SK-N-SH (cell line): ENCODE results near the gene NRIP3. TPM values are rescaled to one million over a fixed set of nuclear protein-coding genes. Genes with fewer than 3 reads are reported as not detected.

Experiments used
- CTCF ChIA-PET: fragments of 300-600, 350-600 bp; formaldehyde crosslinking; extraction: SDS; loops from one replicate; lab custom pipeline; 2021; lab: Yijun Ruan, JAX
- POLR2A ChIA-PET: fragments of 350-600 bp; sonication (Branson Sonifier 250); formaldehyde crosslinking; extraction: SDS; loops from one replicate; lab custom pipeline; 2020; ENCODE audit warnings: antibody characterized with exemption, inconsistent platforms; lab: Yijun Ruan, JAX
- DNase-seq: peaks from one replicate; pipeline ENCODE4 v3.0.0; 2012
- H2AFZ ChIP-seq: fragments of 200-600 bp; sonication (generic); 2 replicates; pipeline ENCODE4 v1.8.1; 2016; ENCODE audit warnings: antibody characterized with exemption, mild to moderate bottlenecking, low read depth
- H3F3A ChIP-seq: fragments of 200-600 bp; sonication (generic); replicated peaks from 2 replicates; pipeline ENCODE3; 2016; ENCODE audit warnings: antibody characterized with exemption, mild to moderate bottlenecking; ENCODE audit not compliant: insufficient read depth
- H3K27ac ChIP-seq, 2 experiments: fragments of 200-500 bp in 1 of 2; fragments of 200-600 bp in 1 of 2; sonication (Bioruptor generic) in 1 of 2; sonication (generic), shearing (Covaris generic) in 1 of 2; 2 replicates each; pipeline versions ENCODE4 v1.5.1 to v1.6.1; 2014 to 2016; ENCODE audit warnings: low read depth in 2 of 2, inconsistent platforms in 1 of 2, low read length in 1 of 2, mild to moderate bottlenecking in 1 of 2, mixed read lengths in 1 of 2
- H3K27me3 ChIP-seq: fragments of 200-600 bp; sonication (generic), shearing (Covaris generic); 2 replicates; pipeline ENCODE4 v1.6.1; 2016; ENCODE audit warnings: mixed run types; ENCODE audit not compliant: insufficient read depth
- H3K36me3 ChIP-seq, 2 experiments: fragments of 200-500 bp in 1 of 2; fragments of 200-600 bp in 1 of 2; sonication (Bioruptor generic) in 1 of 2; sonication (generic) in 1 of 2; replicated peaks in 1 of 2; 2 replicates each; pipeline versions ENCODE3 to v1.5.1; 2014 to 2016; ENCODE audit warnings: low read length in 1 of 2, mild to moderate bottlenecking in 1 of 2; ENCODE audit not compliant: insufficient read depth in 2 of 2, control insufficient read depth in 1 of 2
- H3K4me1 ChIP-seq, 2 experiments: fragments of 200-500 bp in 1 of 2; fragments of 200-600 bp in 1 of 2; sonication (Bioruptor generic) in 1 of 2; sonication (generic), shearing (Covaris generic) in 1 of 2; 2 replicates each; pipeline versions ENCODE4 v1.5.1 to v1.6.1; 2014 to 2016; ENCODE audit warnings: low read depth in 1 of 2, low read length in 1 of 2, mixed run types in 1 of 2; ENCODE audit not compliant: insufficient read depth in 2 of 2, control insufficient read depth in 1 of 2
- H3K4me2 ChIP-seq: fragments of 200-600 bp; sonication (generic), shearing (Covaris generic); 2 replicates; pipeline ENCODE4 v1.6.1; 2017; ENCODE audit warnings: mixed run types
- H3K4me3 ChIP-seq, 2 experiments: fragments of 200-500 bp in 1 of 2; fragments of 200-600 bp in 1 of 2; sonication (Bioruptor generic) in 1 of 2; sonication (generic), shearing (Covaris generic) in 1 of 2; 2 replicates each; pipeline versions ENCODE4 v1.5.1 to v1.8.1; 2014 to 2016; ENCODE audit warnings: low read depth in 2 of 2, inconsistent platforms in 1 of 2, low read length in 1 of 2, mild to moderate bottlenecking in 1 of 2, mixed read lengths in 1 of 2, moderate library complexity in 1 of 2
- H3K79me2 ChIP-seq: fragments of 200-600 bp; sonication (generic); 2 replicates; pipeline ENCODE4 v1.8.1; 2017; ENCODE audit warnings: mild to moderate bottlenecking; ENCODE audit not compliant: insufficient read depth
- H3K9ac ChIP-seq: fragments of 200-600 bp; sonication (generic); 2 replicates; pipeline ENCODE4 v1.6.1; 2017; ENCODE audit warnings: mixed run types
- H3K9me2 ChIP-seq: fragments of 200-600 bp; sonication (generic); 2 replicates; pipeline ENCODE4 v1.6.1; 2017; ENCODE audit warnings: mixed run types
- H3K9me3 ChIP-seq: fragments of 200-600 bp; sonication (generic); 2 replicates; pipeline ENCODE4 v1.6.1; 2017; ENCODE audit warnings: mixed run types, mild to moderate bottlenecking, moderate library complexity
- H4K20me1 ChIP-seq: fragments of 200-600 bp; sonication (generic); 2 replicates; pipeline ENCODE4 v1.6.1; 2017; ENCODE audit warnings: mild to moderate bottlenecking, mixed run types; ENCODE audit not compliant: insufficient read depth
- CHD2 ChIP-seq: fragments of 150-350 bp; IDR thresholded peaks from 2 replicates; pipeline ENCODE4 v1.6.1; 2018; ENCODE audit warnings: low read length; ENCODE audit not compliant: partially characterized antibody
- ELF1 ChIP-seq: IDR thresholded peaks from 2 replicates; pipeline ENCODE4 v1.4.0; 2012
- EP300 ChIP-seq, 2 experiments: IDR thresholded peaks; 2 replicates each; pipeline versions ENCODE4 v1.4.0 to v1.6.1; 2012; ENCODE audit warnings: borderline replicate concordance in 1 of 2, low read depth in 1 of 2, low read length in 1 of 2
- EZH2phosphoT487 ChIP-seq: fragments of 200-600 bp; sonication (generic); IDR thresholded peaks from 2 replicates; pipeline ENCODE4 v1.6.1; 2017; ENCODE audit warnings: low read depth, mixed run types, mild to moderate bottlenecking, antibody characterized with exemption, moderate library complexity, borderline replicate concordance
- FOSL2 ChIP-seq: IDR thresholded peaks from 2 replicates; pipeline ENCODE4 v1.4.0; 2012; ENCODE audit warnings: low read depth, mild to moderate bottlenecking, moderate library complexity, borderline replicate concordance
- FOXJ3 ChIP-seq: sonication (generic); formaldehyde crosslinking; IDR thresholded peaks from 2 replicates; pipeline ENCODE4 v1.5.1; 2020; ENCODE audit warnings: mild to moderate bottlenecking, missing genetic modification reagents
- GATA2 ChIP-seq: sonication (generic); formaldehyde crosslinking; IDR thresholded peaks from 2 replicates; pipeline ENCODE4 v1.5.0; 2020; ENCODE audit warnings: mild to moderate bottlenecking, missing genetic modification reagents
- JUND ChIP-seq: IDR thresholded peaks from 2 replicates; pipeline ENCODE4 v1.4.0; 2012
- MAX ChIP-seq: IDR thresholded peaks from 2 replicates; pipeline ENCODE4 v1.4.0; 2012; ENCODE audit warnings: low read depth
- MEF2A ChIP-seq: IDR thresholded peaks from 2 replicates; pipeline ENCODE4 v1.4.0; 2012; ENCODE audit warnings: low read depth, borderline replicate concordance
- MXI1 ChIP-seq: IDR thresholded peaks from 2 replicates; pipeline ENCODE4 v1.6.1; 2012; ENCODE audit warnings: mild to moderate bottlenecking, low read depth, low read length, improper control_type of control experiment
- POLR2AphosphoS5 ChIP-seq: IDR thresholded peaks from 2 replicates; pipeline ENCODE4 v1.6.1; 2012; ENCODE audit warnings: low read depth, low read length
- SMC3 ChIP-seq: IDR thresholded peaks from 2 replicates; pipeline ENCODE4 v1.6.1; 2012; ENCODE audit warnings: low read depth, low read length, improper control_type of control experiment
- TAF1 ChIP-seq: IDR thresholded peaks from 2 replicates; pipeline ENCODE4 v1.6.1; 2012; ENCODE audit warnings: low read depth, mild to moderate bottlenecking, low read length, moderate library complexity, borderline replicate concordance
- TEAD4 ChIP-seq: IDR thresholded peaks from 2 replicates; pipeline ENCODE4 v1.4.0; 2012; ENCODE audit warnings: mild to moderate bottlenecking, borderline replicate concordance; ENCODE audit not compliant: insufficient read depth
- USF1 ChIP-seq: IDR thresholded peaks from 2 replicates; pipeline ENCODE4 v1.4.0; 2012; ENCODE audit warnings: low read depth, borderline replicate concordance
- WGBS: methylation state at CpG from one replicate; pipeline ENCODE4 v1.1.6; 2017; ENCODE audit warnings: low lambda C conversion rate; 5-methylcytosine and 5-hydroxymethylcytosine counted together
- polyA plus RNA-seq, 3 experiments: library from polyadenylated mRNA; depleted of rRNA; stranded (reverse); fragments of >200 nt; gene quantifications; 2 replicates each; pipeline ENCODE4 v1.2.3, GENCODE V29; 2012
- TF ChIP-seq, protein P1 (sequence below): IDR thresholded peaks from 2 replicates; pipeline ENCODE4; 2012
- TF ChIP-seq, protein P2 (sequence below): IDR thresholded peaks from 2 replicates; pipeline ENCODE4 v1.4.0; 2012; ENCODE audit warnings: low read depth, borderline replicate concordance
- TF ChIP-seq, protein P3 (sequence below): fragments of 150-350 bp; IDR thresholded peaks from 2 replicates; pipeline ENCODE4 v1.6.1; 2016; ENCODE audit warnings: mild to moderate bottlenecking, low read depth, low read length

The NRIP3 gene
- polyA plus RNA-seq, 1 of the 3 experiments (the other 2 are of a cell fraction): 2.1 TPM

DNA sequence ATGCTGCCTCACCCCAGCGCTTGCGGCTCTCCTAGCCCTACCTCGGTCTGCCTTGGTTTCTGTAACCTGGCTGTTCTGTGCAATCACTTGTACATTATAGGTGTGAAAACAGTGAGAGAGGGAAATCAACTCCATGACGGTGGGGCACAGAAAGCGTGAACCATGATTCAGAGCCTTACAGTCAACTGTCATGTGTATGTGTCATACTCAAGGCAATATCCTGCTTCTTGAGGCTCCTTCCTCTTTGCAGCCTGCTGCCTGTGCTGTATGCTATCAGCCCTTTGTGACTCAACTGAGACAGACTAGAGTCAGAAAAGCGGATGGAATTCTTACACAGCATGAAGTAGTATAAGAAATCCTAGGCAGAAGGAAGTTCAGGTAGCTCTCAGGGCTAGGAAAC, 2.1 kb downstream of the NRIP3 start:
- peaks cover 7 to 8% of the 10 kb centered on the region in 2 experiments; a peak in 2 of 4 replicates for H3K4me1 ChIP-seq

GRCh38 chr11:8998017-8998416, 5.8 kb downstream of the NRIP3 start:
- TF ChIP-seq JUND (no peak), MEF2A (no peak), FOXJ3 (CRISPR knock-in tag) (no peak), TEAD4 (no peak), GATA2 (no peak), TAF1 (no peak), EP300 (IDR thresholded peaks at IDR 0.05; ENCODE audit: borderline replicate concordance in 1 of 2, low read depth in 1 of 2, low read length in 1 of 2) (no peak), MXI1 (no peak), USF1 (no peak), POLR2AphosphoS5 (no peak), SMC3 (no peak)
- TF ChIP-seq, protein P1, sequence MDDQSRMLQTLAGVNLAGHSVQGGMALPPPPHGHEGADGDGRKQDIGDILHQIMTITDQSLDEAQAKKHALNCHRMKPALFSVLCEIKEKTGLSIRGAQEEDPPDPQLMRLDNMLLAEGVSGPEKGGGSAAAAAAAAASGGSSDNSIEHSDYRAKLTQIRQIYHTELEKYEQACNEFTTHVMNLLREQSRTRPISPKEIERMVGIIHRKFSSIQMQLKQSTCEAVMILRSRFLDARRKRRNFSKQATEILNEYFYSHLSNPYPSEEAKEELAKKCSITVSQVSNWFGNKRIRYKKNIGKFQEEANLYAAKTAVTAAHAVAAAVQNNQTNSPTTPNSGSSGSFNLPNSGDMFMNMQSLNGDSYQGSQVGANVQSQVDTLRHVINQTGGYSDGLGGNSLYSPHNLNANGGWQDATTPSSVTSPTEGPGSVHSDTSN: no peak
- TF ChIP-seq, all 33 proteins: peak for 0
- Histone ChIP-seq H3K9me2 (no peaks in the 10 kb centered on the region), H3K27ac (no peak overlapping the region), H3K27me3 (no peaks in the 10 kb centered on the region), H3F3A (peaks cover 20% of the 10 kb centered on the region), H3K36me3 (no peaks in the 10 kb centered on the region), H3K9ac (no peak overlapping the region), H3K9me3 (no peaks in the 10 kb centered on the region), H2AFZ (no peak overlapping the region), H3K4me1 (peaks cover 0 to 5% of the 10 kb centered on the region in 2 experiments; a peak in 2 of 4 replicates), H4K20me1 (no peaks in the 10 kb centered on the region), H3K4me2 (no peak overlapping the region), H3K4me3 (no peak overlapping the region), H3K79me2 (peaks cover 4% of the 10 kb centered on the region; the same call in 1 of the 2 replicates)
- WGBS: 79% methylated on average over 2 of the region's 2 CpGs
- CTCF ChIA-PET: interaction anchor here (1.6 kb wide), 1 partner anchor 17 kb away, joined by 13 read pairs; no protein-coding TSS in a partner anchor
- no peak for DNase-seq
- POLR2A ChIA-PET: no interaction called here

More for the DNA sequence above, 2.1 kb downstream of the NRIP3 start:
- H3K27ac ChIP-seq: peak overlapping the region in 1 of 2 experiments; percentile 19; a peak in 2 of 4 replicates
- H3K9me3 ChIP-seq: no peaks in the 10 kb centered on the region
- no peak for TF ChIP-seq ELF1
- TF ChIP-seq, protein P2, sequence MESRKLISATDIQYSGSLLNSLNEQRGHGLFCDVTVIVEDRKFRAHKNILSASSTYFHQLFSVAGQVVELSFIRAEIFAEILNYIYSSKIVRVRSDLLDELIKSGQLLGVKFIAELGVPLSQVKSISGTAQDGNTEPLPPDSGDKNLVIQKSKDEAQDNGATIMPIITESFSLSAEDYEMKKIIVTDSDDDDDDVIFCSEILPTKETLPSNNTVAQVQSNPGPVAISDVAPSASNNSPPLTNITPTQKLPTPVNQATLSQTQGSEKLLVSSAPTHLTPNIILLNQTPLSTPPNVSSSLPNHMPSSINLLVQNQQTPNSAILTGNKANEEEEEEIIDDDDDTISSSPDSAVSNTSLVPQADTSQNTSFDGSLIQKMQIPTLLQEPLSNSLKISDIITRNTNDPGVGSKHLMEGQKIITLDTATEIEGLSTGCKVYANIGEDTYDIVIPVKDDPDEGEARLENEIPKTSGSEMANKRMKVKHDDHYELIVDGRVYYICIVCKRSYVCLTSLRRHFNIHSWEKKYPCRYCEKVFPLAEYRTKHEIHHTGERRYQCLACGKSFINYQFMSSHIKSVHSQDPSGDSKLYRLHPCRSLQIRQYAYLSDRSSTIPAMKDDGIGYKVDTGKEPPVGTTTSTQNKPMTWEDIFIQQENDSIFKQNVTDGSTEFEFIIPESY: no peak
- TF ChIP-seq EZH2phosphoT487: no peak
- TF ChIP-seq FOSL2: peak; percentile 28; the same call in 1 of the 2 replicates
- TF ChIP-seq, protein P3, sequence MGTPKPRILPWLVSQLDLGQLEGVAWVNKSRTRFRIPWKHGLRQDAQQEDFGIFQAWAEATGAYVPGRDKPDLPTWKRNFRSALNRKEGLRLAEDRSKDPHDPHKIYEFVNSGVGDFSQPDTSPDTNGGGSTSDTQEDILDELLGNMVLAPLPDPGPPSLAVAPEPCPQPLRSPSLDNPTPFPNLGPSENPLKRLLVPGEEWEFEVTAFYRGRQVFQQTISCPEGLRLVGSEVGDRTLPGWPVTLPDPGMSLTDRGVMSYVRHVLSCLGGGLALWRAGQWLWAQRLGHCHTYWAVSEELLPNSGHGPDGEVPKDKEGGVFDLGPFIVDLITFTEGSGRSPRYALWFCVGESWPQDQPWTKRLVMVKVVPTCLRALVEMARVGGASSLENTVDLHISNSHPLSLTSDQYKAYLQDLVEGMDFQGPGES: no peak
- TF ChIP-seq JUND: no peak
- peak; percentile 72; the same call in 1 of the 2 replicates for TF ChIP-seq MAX
- no peak for TF ChIP-seq MXI1
- TF ChIP-seq CHD2: no peak
- TF ChIP-seq, all 33 proteins: peak for 2
- no peak overlapping the region for H2AFZ ChIP-seq
- POLR2A ChIA-PET: no interaction called here
- peaks cover 22% of the 10 kb centered on the region for H3F3A ChIP-seq
- H3K4me2 ChIP-seq: peak overlapping the region; percentile 41; the same call in 1 of the 2 replicates
- H4K20me1 ChIP-seq: no peaks in the 10 kb centered on the region
- H3K36me3 ChIP-seq: no peaks in the 10 kb centered on the region
- H3K27me3 ChIP-seq: peaks cover 8% of the 10 kb centered on the region; the same call in 1 of the 2 replicates
- H3K79me2 ChIP-seq: peaks cover 6% of the 10 kb centered on the region; the same call in 1 of the 2 replicates
- H3K9me2 ChIP-seq: no peaks in the 10 kb centered on the region
- CTCF ChIA-PET: interaction anchor here (1.8 to 2.1 kb wide), 2 partner anchors 14 to 87 kb away, joined by 5 read pairs; no protein-coding TSS in a partner anchor
- no peak overlapping the region for H3K9ac ChIP-seq
- DNase-seq: no peak
- H3K4me3 ChIP-seq: no peak overlapping the region
- WGBS: 67% methylated on average over 6 of the region's 6 CpGs
